Left cardiac atrium (tissue), 4 donors: ENCODE data around the gene SLC25A15. TPM values are rescaled to one million over a fixed set of nuclear protein-coding genes. Genes with fewer than 3 reads are reported as not detected.
"Not testable (repeated sequence)": the region's sequence is repeated elsewhere in the genome, so short reads cannot be mapped to it uniquely, and the experiment has no call there.

ENCODE experiments used
- ATAC-seq, 2 donors: fragments of 200-7000 bp; cut with Tn5 transposase; one replicate each; pipeline ENCODE4 v1.9.1; 2020; ENCODE audit warnings: mild to moderate bottlenecking in 2 of 2, moderate library complexity in 2 of 2
- DNase-seq: peaks from one replicate; pipeline ENCODE4 v3.0.0-alpha.2; 2020
- intact Hi-C, 2 donors: fragments of 100-400 bp; cut with DNase I; formaldehyde crosslinking; loops; one replicate each; pipeline versions ENCODE4 v1.14.1 to v1.15.1; 2022 to 2023
- total RNA-seq, 2 donors: library from RNA; stranded (reverse); fragmentation: NEBNext Ultra II Directional; extraction: Animal tissue kit (Norgen Biotek cat#: 25700); gene quantifications; one replicate each; pipeline ENCODE4 v1.2.1, GENCODE V29; 2021
- donor health status: DM: no; HTN: yes; CAD: no.
- donor health status: DM: no; HTN: yes; CAD: no; lungs with severe emphysema.
- donor health status: DM: yes; HTN: yes; CAD: no.
- donor health status: Dilated cardiomyopathy.

SLC25A15 gene
- total RNA-seq, 2 donors from 2014 or later = 4.7 to 4.9 TPM

GRCh38 chr13:40779049-40779448, 10.4 kb upstream of the SLC25A15 start:
- DNase-seq (no peak), ATAC-seq (no peak)
- intact Hi-C loops = loop anchor here in 1 of 2 donors (5.0 kb wide), 1 partner anchor 1097 kb away; no protein-coding TSS in a partner anchor

- intact Hi-C loops = loop anchor here in 1 of 2 donors (5.0 kb wide), 1 partner anchor 1098 kb away; no protein-coding TSS in a partner anchor
- DNase-seq = no peak
- ATAC-seq = no peak
Observed at GRCh38 chr13:40779796-40780285, 9.6 kb upstream of the SLC25A15 start.

- intact Hi-C loops = no loop called here
- ATAC-seq (no peak), DNase-seq (no peak)
Observed at GRCh38 chr13:40780822-40781401, 8.5 kb upstream of the SLC25A15 start.

GRCh38 chr13:40781717-40782116, 7.7 kb upstream of the SLC25A15 start:
- DNase-seq (no peak), ATAC-seq (no peak)
- intact Hi-C loops = no loop called here

- intact Hi-C loops, DNase-seq, ATAC-seq: not testable (repeated sequence)
Observed at GRCh38 chr13:40782971-40783370, 6.4 kb upstream of the SLC25A15 start.

GRCh38 chr13:40784540-40784939, 4.9 kb upstream of the SLC25A15 start:
- no peak for ATAC-seq
- no peak for DNase-seq
- intact Hi-C loops = no loop called here

GRCh38 chr13:40786568-40786996, 2.8 kb upstream of the SLC25A15 start:
- no peak for DNase-seq
- intact Hi-C loops = loop anchor here in 1 of 2 donors (5.0 kb wide), 1 partner anchor 271 kb away; no protein-coding TSS in a partner anchor
- no peak for ATAC-seq

GRCh38 chr13:40787062-40787461, 2.3 kb upstream of the SLC25A15 start:
- DNase-seq = no peak
- no peak for ATAC-seq
- intact Hi-C loops = loop anchor here in 1 of 2 donors (5.0 kb wide), 1 partner anchor 270 kb away; no protein-coding TSS in a partner anchor

GRCh38 chr13:40788540-40789274, 704 bp upstream of the SLC25A15 start:
- intact Hi-C loops = loop anchor here in 1 of 2 donors (5.0 kb wide), 1 partner anchor 269 kb away; no protein-coding TSS in a partner anchor
- ATAC-seq = not testable (repeated sequence)

GRCh38 chr13:40790154-40790616, 774 bp downstream of the SLC25A15 start:
- no peak for ATAC-seq
- intact Hi-C loops = loop anchor here in 1 of 2 donors (10.0 kb wide), 1 partner anchor 135 kb away; no protein-coding TSS in a partner anchor
- no peak for DNase-seq

More at GRCh38 chr13:40788540-40789274, 704 bp upstream of the SLC25A15 start:
- not testable (repeated sequence) for DNase-seq

- no peak for DNase-seq
- intact Hi-C loops = loop anchor here in 1 of 2 donors (10.0 kb wide), 1 partner anchor 132 kb away; no protein-coding TSS in a partner anchor
- ATAC-seq = no peak
Observed at GRCh38 chr13:40792284-40793051, 3.1 kb downstream of the SLC25A15 start.

- intact Hi-C loops = loop anchor here in 1 of 2 donors (10.0 kb wide), 1 partner anchor 131 kb away; no protein-coding TSS in a partner anchor
- no peak for DNase-seq
- no peak for ATAC-seq
Observed at GRCh38 chr13:40793339-40793738, 3.9 kb downstream of the SLC25A15 start.

- DNase-seq (no peak), ATAC-seq (no peak)
- intact Hi-C loops = loop anchor here in 1 of 2 donors (10.0 kb wide), 1 partner anchor 130 kb away; no protein-coding TSS in a partner anchor
Observed at GRCh38 chr13:40794414-40795368, 5.3 kb downstream of the SLC25A15 start.

GRCh38 chr13:40796649-40797048, 7.2 kb downstream of the SLC25A15 start:
- no peak for ATAC-seq
- no peak for DNase-seq
- intact Hi-C loops = loop anchor here in 1 of 2 donors (10.0 kb wide), 1 partner anchor 128 kb away; no protein-coding TSS in a partner anchor

- no peak for ATAC-seq
- DNase-seq = no peak
- intact Hi-C loops = loop anchor here in 1 of 2 donors (10.0 kb wide), 1 partner anchor 126 kb away; no protein-coding TSS in a partner anchor
Observed at GRCh38 chr13:40798380-40798779, 9.0 kb downstream of the SLC25A15 start.

GRCh38 chr13:40799508-40799907, 10.1 kb downstream of the SLC25A15 start:
- intact Hi-C loops = loop anchor here in 1 of 2 donors (10.0 kb wide), 1 partner anchor 125 kb away; no protein-coding TSS in a partner anchor
- ATAC-seq (no peak), DNase-seq (no peak)

- no peak for DNase-seq
- no peak for ATAC-seq
- intact Hi-C loops = no loop called here
Observed at GRCh38 chr13:40800559-40800958, 11.1 kb downstream of the SLC25A15 start.
